HCT116 (cell line): Measurements from ENCODE around the gene CHAC1. TPM values are rescaled to one million over a fixed set of nuclear protein-coding genes. Genes with fewer than 3 reads are reported as not detected.

Experiments
- ATAC-seq: fragments of 200-7000 bp; cut with Tn5 transposase; 2 replicates; pipeline ENCODE4 v1.9.1; 2020; ENCODE audit warnings: mild to moderate bottlenecking, moderate library complexity
- BruUV-seq: library from RNA; stranded (reverse); fragments of 400-500 nt; replicated peaks from 2 replicates; lab custom pipeline; 2021; lab: Mats Ljungman, UMichigan
- CTCF ChIA-PET: fragments of 300-600 bp; sonication (Branson Sonifier 250); formaldehyde crosslinking; loops from one replicate; lab custom pipeline; 2021; ENCODE audit warnings: antibody characterized with exemption; lab: Charles Lee
- POLR2A ChIA-PET: fragments of 300-600, 350-600 bp; sonication (Branson Sonifier 250); formaldehyde crosslinking; loops from one replicate; lab custom pipeline; 2021; ENCODE audit warnings: antibody characterized with exemption; lab: Charles Lee
- RAD21 ChIA-PET, 2 experiments: fragments of 300-600 bp; sonication (Branson Sonifier 250); formaldehyde crosslinking; loops; one replicate each; lab custom pipeline; 2023; ENCODE audit warnings: low total read pairs in 2 of 2; ENCODE audit not compliant: uncharacterized antibody in 2 of 2, unreplicated experiment in 2 of 2, low non-redundant PET in 1 of 2; lab: Charles Lee
- DNase-seq: peaks from one replicate; pipeline ENCODE4 v3.0.0-alpha.2; 2010; ENCODE audit warnings: low read depth, low spot score
- H2AFZ ChIP-seq: fragments of 200-600 bp; shearing (Covaris generic), sonication (generic); 2 replicates; pipeline ENCODE4 v1.6.1; 2017; ENCODE audit warnings: low read depth, mixed run types, mixed read lengths, antibody characterized with exemption, low read length; ENCODE audit not compliant: poor library complexity, severe bottlenecking
- H3K27ac ChIP-seq: 2 replicates; pipeline ENCODE4 v1.5.1; 2012; ENCODE audit warnings: low read depth, low read length
- H3K27me3 ChIP-seq: fragments of 200-600 bp; sonication (generic); 2 replicates; pipeline ENCODE4 v1.6.1; 2016; ENCODE audit warnings: mixed run types, low read length, mixed read lengths; ENCODE audit not compliant: insufficient read depth
- H3K36me3 ChIP-seq, 2 experiments: fragments of 200-500 bp in 1 of 2; fragments of 200-600 bp in 1 of 2; sonication (Bioruptor generic) in 1 of 2; sonication (generic) in 1 of 2; 2 replicates each; pipeline versions ENCODE4 v1.5.1 to v1.6.1; 2014 to 2016; ENCODE audit warnings: low read length in 2 of 2, inconsistent platforms in 1 of 2, mixed read lengths in 1 of 2, mixed run types in 1 of 2; ENCODE audit not compliant: insufficient read depth in 2 of 2, control insufficient read depth in 1 of 2
- H3K4me1 ChIP-seq, 2 experiments: fragments of 200-600 bp in 1 of 2; sonication (generic) in 1 of 2; 2 replicates each; pipeline versions ENCODE4 v1.5.1 to v1.6.1; 2012 to 2017; ENCODE audit warnings: low read length in 2 of 2, inconsistent platforms in 1 of 2, mild to moderate bottlenecking in 1 of 2, mixed read lengths in 1 of 2, mixed run types in 1 of 2, moderate library complexity in 1 of 2; ENCODE audit not compliant: insufficient read depth in 2 of 2, control insufficient read depth in 1 of 2
- H3K4me2 ChIP-seq: fragments of 200-600 bp; sonication (generic); 2 replicates; pipeline ENCODE4 v1.6.1; 2017; ENCODE audit warnings: mixed run types, low read length, mixed read lengths
- H3K4me3 ChIP-seq, 2 experiments: fragments of 200-600 bp in 1 of 2; sonication (generic) in 1 of 2; replicated peaks in 1 of 2; 2 replicates each; pipeline ENCODE4 v1.5.1; 2011 to 2016; ENCODE audit warnings: low read length in 2 of 2, control low read depth in 1 of 2, low read depth in 1 of 2, mild to moderate bottlenecking in 1 of 2, mixed read lengths in 1 of 2, mixed run types in 1 of 2
- H3K79me2 ChIP-seq: fragments of 200-600 bp; sonication (generic); 2 replicates; pipeline ENCODE4 v1.6.1; 2017; ENCODE audit warnings: mild to moderate bottlenecking, mixed run types, low read length, moderate library complexity, mixed read lengths; ENCODE audit not compliant: insufficient read depth
- H3K9ac ChIP-seq: fragments of 200-600 bp; sonication (generic); 2 replicates; pipeline ENCODE4 v1.6.1; 2016; ENCODE audit warnings: low read length, mixed read lengths
- H3K9me2 ChIP-seq: fragments of 200-600 bp; sonication (generic), shearing (Covaris generic); 2 replicates; pipeline ENCODE4 v1.6.1; 2017; ENCODE audit warnings: mixed run types, mild to moderate bottlenecking, moderate library complexity; ENCODE audit not compliant: insufficient read depth
- H3K9me3 ChIP-seq, 2 experiments: fragments of 200-500 bp in 1 of 2; fragments of 200-600 bp in 1 of 2; sonication (Bioruptor generic) in 1 of 2; sonication (generic) in 1 of 2; 2 replicates each; pipeline ENCODE4 v1.6.1; 2014 to 2017; ENCODE audit warnings: low read length in 2 of 2, mixed read lengths in 2 of 2, inconsistent platforms in 1 of 2, low read depth in 1 of 2, mild to moderate bottlenecking in 1 of 2, mixed run types in 1 of 2, moderate library complexity in 1 of 2; ENCODE audit not compliant: control insufficient read depth in 1 of 2, insufficient read depth in 1 of 2
- H4K20me1 ChIP-seq: fragments of 200-600 bp; sonication (generic), shearing (Covaris generic); 2 replicates; pipeline ENCODE4 v1.6.1; 2017; ENCODE audit warnings: mixed run types, mild to moderate bottlenecking, moderate library complexity; ENCODE audit not compliant: insufficient read depth
- CBX3 ChIP-seq: IDR thresholded peaks from 2 replicates; pipeline ENCODE4 v1.6.1; 2012; ENCODE audit warnings: low read depth
- CEBPB ChIP-seq: IDR thresholded peaks from 2 replicates; pipeline ENCODE4 v1.6.1; 2012; ENCODE audit warnings: low read depth
- CTCF ChIP-seq, 3 experiments: fragments of 200-600 bp in 1 of 3; sonication (generic) in 1 of 3; IDR thresholded peaks in 2 of 3; conservative IDR thresholded peaks in 1 of 3; 2 replicates each; pipeline ENCODE4 v1.5.1; 2012 to 2017; ENCODE audit warnings: low read depth in 2 of 3, low read length in 2 of 3, antibody characterized with exemption in 1 of 3, borderline replicate concordance in 1 of 3, control low read depth in 1 of 3, mild to moderate bottlenecking in 1 of 3, mixed read lengths in 1 of 3, mixed run types in 1 of 3, moderate library complexity in 1 of 3; ENCODE audit not compliant: insufficient read depth in 1 of 3
- EGR1 ChIP-seq: IDR thresholded peaks from 2 replicates; pipeline ENCODE4 v1.6.1; 2012; ENCODE audit warnings: low read depth
- EZH2 ChIP-seq: fragments of 200-600 bp; sonication (generic); IDR thresholded peaks from 2 replicates; pipeline ENCODE4 v1.6.1; 2017; ENCODE audit warnings: antibody characterized with exemption, mixed run types
- EZH2phosphoT487 ChIP-seq: fragments of 200-600 bp; IDR thresholded peaks from 2 replicates; pipeline ENCODE4 v1.6.1; 2018; ENCODE audit warnings: antibody characterized with exemption, borderline replicate concordance
- FOSL1 ChIP-seq: IDR thresholded peaks from 2 replicates; pipeline ENCODE4 v1.6.1; 2012; ENCODE audit warnings: low read depth
- JUND ChIP-seq: IDR thresholded peaks from 2 replicates; pipeline ENCODE4 v1.6.1; 2012
- RAD21 ChIP-seq: IDR thresholded peaks from 2 replicates; pipeline ENCODE4 v1.6.1; 2012; ENCODE audit warnings: low read depth, mild to moderate bottlenecking
- SP1 ChIP-seq: IDR thresholded peaks from 2 replicates; pipeline ENCODE4 v1.6.1; 2012; ENCODE audit warnings: low read depth
- SRF ChIP-seq: IDR thresholded peaks from 2 replicates; pipeline ENCODE4 v1.6.1; 2012; ENCODE audit warnings: low read depth
- TCF7L2 ChIP-seq: IDR thresholded peaks from 2 replicates; pipeline ENCODE4 v1.7.0; 2011; ENCODE audit warnings: borderline replicate concordance, inconsistent platforms; ENCODE audit not compliant: insufficient read depth, insufficient read length; ENCODE audit errors: extremely low read depth
- YY1 ChIP-seq: IDR thresholded peaks from 2 replicates; pipeline ENCODE4 v1.6.1; 2011; ENCODE audit warnings: low read length, low read depth, moderate library complexity, mild to moderate bottlenecking; ENCODE audit not compliant: insufficient replicate concordance; ENCODE audit errors: extremely low read depth
- ZFX ChIP-seq: fragments of 450-650 bp; IDR thresholded peaks from 2 replicates; pipeline ENCODE4 v1.6.1; 2017
- ZNF274 ChIP-seq: fragments of 200-500 bp; sonication (Bioruptor generic); IDR thresholded peaks from 2 replicates; pipeline ENCODE4 v1.6.1; 2014; ENCODE audit warnings: mild to moderate bottlenecking, low read depth, low read length, inconsistent platforms
- intact Hi-C: fragments of 100-400 bp; cut with micrococcal nuclease; formaldehyde crosslinking; loops from 2 replicates; pipeline ENCODE4 v1.10.0; 2022
- total RNA-seq: library from RNA; stranded (reverse); gene quantifications from one replicate; pipeline ENCODE4 v1.2.1, GENCODE V29; 2021; ENCODE audit not compliant: unreplicated experiment
- TF ChIP-seq, protein P1 (sequence below): IDR thresholded peaks from 2 replicates; pipeline ENCODE4 v1.6.1; 2012; ENCODE audit warnings: low read depth
- TF ChIP-seq, protein P2 (sequence below): IDR thresholded peaks from 2 replicates; pipeline ENCODE4 v1.6.1; 2012

Gene CHAC1
- total RNA-seq, 1 experiment from 2014 or later, result 58.9 TPM

DNA sequence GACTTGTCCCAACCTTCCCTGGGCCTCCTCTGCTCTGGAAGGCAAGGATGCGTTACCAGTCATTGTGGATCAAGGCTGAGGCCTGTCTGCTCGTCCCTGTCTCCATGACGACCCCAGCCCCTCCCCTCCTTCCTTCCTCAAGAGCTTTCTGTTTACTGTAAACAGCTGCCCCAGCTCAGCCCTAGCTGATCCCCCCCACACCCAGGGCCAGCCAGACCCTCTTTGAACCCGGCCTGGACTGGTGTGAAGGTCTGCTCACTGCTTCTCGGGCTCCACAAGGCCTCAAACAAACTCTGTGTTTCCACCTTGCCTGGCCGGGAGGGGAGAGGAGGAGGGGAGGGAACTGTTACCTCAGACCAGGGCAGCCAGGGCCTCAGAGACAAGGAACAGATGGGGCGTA lies 42.1 kb upstream of the CHAC1 start (continued):
- TF ChIP-seq, protein P1, sequence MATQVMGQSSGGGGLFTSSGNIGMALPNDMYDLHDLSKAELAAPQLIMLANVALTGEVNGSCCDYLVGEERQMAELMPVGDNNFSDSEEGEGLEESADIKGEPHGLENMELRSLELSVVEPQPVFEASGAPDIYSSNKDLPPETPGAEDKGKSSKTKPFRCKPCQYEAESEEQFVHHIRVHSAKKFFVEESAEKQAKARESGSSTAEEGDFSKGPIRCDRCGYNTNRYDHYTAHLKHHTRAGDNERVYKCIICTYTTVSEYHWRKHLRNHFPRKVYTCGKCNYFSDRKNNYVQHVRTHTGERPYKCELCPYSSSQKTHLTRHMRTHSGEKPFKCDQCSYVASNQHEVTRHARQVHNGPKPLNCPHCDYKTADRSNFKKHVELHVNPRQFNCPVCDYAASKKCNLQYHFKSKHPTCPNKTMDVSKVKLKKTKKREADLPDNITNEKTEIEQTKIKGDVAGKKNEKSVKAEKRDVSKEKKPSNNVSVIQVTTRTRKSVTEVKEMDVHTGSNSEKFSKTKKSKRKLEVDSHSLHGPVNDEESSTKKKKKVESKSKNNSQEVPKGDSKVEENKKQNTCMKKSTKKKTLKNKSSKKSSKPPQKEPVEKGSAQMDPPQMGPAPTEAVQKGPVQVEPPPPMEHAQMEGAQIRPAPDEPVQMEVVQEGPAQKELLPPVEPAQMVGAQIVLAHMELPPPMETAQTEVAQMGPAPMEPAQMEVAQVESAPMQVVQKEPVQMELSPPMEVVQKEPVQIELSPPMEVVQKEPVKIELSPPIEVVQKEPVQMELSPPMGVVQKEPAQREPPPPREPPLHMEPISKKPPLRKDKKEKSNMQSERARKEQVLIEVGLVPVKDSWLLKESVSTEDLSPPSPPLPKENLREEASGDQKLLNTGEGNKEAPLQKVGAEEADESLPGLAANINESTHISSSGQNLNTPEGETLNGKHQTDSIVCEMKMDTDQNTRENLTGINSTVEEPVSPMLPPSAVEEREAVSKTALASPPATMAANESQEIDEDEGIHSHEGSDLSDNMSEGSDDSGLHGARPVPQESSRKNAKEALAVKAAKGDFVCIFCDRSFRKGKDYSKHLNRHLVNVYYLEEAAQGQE, result no peak
- no peak for TF ChIP-seq JUND
- TF ChIP-seq YY1, result no peak
- TF ChIP-seq EZH2phosphoT487, result no peak
- TF ChIP-seq CBX3, result no peak

DNA sequence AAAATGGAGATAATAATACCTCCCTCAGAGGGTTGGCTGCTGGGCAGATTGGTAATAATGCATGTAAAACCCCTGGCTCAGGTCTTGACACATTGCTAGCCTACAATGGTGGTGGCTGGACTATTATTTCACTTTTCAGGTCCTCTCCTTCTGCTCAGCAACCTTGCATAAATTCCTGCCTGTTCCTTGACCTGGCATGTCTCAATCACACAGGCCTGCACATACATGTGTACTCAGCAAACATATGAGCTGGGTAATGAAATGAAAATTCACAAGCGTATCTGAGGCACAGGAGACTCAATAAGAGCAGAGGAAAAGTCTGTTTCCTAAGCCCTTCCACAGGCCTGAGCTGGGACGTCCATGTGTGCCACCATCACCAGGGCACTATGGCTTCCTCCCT lies 41.6 kb upstream of the CHAC1 start:
- Histone ChIP-seq H3K36me3 (no peaks in the 10 kb centered on the region), H3K9me3 (no peaks in the 10 kb centered on the region), H3K27me3 (no peaks in the 10 kb centered on the region), H3K79me2 (no peaks in the 10 kb centered on the region), H3K4me1 (peaks cover 13% of the 10 kb centered on the region in 2 experiments), H3K9ac (no peak overlapping the region), H4K20me1 (no peaks in the 10 kb centered on the region), H2AFZ (no peak overlapping the region), H3K27ac (no peak overlapping the region), H3K9me2 (no peaks in the 10 kb centered on the region), H3K4me3 (no peak overlapping the region), H3K4me2 (no peak overlapping the region)
- no TSS peak for BruUV-seq
- intact Hi-C loops, result no loop called here
- ATAC-seq (no peak), DNase-seq (no peak)
- ChIA-PET RAD21 (no interaction called here), CTCF (no interaction called here), POLR2A (interaction anchor here (0.8 to 1.0 kb wide), 2 partner anchors 17 to 41 kb away, joined by 3 read pairs; partner anchors contain the start of genes CHAC1 and DLL4)
- TF ChIP-seq ZFX (no peak), ZNF274 (no peak), SP1 (no peak), RAD21 (no peak), YY1 (no peak), SRF (no peak), EZH2 (no peak), TCF7L2 (no peak), CTCF (IDR thresholded peaks at IDR 0.05 in 2 of 3, conservative IDR thresholded peaks at IDR 0.05 in 1 of 3; ENCODE audit: borderline replicate concordance in 1 of 3, insufficient read depth in 1 of 3, low read depth in 2 of 3, low read length in 2 of 3) (no peak), CEBPB (no peak), FOSL1 (no peak), EGR1 (no peak)
- TF ChIP-seq, protein P2, sequence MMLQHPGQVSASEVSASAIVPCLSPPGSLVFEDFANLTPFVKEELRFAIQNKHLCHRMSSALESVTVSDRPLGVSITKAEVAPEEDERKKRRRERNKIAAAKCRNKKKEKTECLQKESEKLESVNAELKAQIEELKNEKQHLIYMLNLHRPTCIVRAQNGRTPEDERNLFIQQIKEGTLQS, result no peak
- TF ChIP-seq, protein P1, result no peak
